Stimulated activated CD4-positive, alpha-beta T cell treated with anti-CD3 and anti-CD28 coated beads, Interleukin-15, amount 100 ng/mL, for 48 hours (primary cell): ENCODE data around the gene RGS12.

Experiments used
- DNase-seq, 2 donors: peaks; one replicate each; pipeline ENCODE4 v3.0.0-alpha.2; 2020; ENCODE audit warnings: low read depth in 2 of 2

Gene RGS12, protein sequence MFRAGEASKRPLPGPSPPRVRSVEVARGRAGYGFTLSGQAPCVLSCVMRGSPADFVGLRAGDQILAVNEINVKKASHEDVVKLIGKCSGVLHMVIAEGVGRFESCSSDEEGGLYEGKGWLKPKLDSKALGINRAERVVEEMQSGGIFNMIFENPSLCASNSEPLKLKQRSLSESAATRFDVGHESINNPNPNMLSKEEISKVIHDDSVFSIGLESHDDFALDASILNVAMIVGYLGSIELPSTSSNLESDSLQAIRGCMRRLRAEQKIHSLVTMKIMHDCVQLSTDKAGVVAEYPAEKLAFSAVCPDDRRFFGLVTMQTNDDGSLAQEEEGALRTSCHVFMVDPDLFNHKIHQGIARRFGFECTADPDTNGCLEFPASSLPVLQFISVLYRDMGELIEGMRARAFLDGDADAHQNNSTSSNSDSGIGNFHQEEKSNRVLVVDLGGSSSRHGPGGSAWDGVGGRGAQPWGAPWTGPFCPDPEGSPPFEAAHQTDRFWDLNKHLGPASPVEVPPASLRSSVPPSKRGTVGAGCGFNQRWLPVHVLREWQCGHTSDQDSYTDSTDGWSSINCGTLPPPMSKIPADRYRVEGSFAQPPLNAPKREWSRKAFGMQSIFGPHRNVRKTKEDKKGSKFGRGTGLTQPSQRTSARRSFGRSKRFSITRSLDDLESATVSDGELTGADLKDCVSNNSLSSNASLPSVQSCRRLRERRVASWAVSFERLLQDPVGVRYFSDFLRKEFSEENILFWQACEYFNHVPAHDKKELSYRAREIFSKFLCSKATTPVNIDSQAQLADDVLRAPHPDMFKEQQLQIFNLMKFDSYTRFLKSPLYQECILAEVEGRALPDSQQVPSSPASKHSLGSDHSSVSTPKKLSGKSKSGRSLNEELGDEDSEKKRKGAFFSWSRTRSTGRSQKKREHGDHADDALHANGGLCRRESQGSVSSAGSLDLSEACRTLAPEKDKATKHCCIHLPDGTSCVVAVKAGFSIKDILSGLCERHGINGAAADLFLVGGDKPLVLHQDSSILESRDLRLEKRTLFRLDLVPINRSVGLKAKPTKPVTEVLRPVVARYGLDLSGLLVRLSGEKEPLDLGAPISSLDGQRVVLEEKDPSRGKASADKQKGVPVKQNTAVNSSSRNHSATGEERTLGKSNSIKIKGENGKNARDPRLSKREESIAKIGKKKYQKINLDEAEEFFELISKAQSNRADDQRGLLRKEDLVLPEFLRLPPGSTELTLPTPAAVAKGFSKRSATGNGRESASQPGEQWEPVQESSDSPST (N-terminal part only)

DNA sequence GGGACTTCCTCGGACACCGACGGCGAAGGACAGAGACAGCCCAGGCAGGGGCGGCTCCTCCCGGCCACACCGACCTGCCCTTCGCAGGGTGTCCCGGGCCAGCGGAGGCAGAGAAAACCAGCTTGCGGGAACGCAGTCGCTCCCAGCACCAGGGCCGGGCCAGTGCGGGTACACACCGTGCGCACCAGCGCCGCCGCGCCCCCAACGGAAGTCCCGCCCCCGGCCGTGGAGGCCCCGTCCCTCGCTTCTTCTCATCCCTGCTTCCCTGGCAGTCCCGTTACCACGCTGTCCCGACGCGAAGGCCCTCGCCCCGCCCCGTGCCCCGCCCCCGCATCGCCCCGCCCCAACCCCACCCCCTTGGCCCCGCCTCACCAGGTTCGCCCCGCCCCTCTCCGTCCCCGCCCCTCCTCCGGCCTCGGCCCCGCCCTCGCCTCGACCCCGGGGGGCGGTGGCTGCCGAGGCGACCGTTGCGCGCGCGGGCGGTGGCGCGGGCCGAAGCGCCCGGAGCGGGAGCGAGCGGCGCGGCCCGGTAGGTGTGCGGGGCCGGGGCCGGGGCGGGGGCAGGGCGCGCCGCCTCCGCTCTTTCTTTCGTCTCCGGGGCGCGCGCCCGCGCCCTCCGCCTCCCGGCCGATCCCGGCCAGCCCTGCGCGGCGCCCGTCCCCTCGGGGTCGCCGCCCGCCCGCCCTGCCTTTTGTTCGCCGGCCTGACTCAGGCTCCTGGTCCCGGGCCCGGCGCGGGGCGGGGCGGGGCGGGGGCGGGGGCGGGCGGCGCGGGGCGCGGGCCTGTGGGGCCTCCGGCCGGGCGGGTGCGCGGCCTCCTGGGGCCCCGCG is at the start of gene RGS12:
Gene RGS12, plus strand, starts transcription at position 451 of the 830 bp plus-strand sequence. CDS start 23,150 bp downstream, outside the sequence.
- peak; percentile 82 to 89 for DNase-seq

DNA sequence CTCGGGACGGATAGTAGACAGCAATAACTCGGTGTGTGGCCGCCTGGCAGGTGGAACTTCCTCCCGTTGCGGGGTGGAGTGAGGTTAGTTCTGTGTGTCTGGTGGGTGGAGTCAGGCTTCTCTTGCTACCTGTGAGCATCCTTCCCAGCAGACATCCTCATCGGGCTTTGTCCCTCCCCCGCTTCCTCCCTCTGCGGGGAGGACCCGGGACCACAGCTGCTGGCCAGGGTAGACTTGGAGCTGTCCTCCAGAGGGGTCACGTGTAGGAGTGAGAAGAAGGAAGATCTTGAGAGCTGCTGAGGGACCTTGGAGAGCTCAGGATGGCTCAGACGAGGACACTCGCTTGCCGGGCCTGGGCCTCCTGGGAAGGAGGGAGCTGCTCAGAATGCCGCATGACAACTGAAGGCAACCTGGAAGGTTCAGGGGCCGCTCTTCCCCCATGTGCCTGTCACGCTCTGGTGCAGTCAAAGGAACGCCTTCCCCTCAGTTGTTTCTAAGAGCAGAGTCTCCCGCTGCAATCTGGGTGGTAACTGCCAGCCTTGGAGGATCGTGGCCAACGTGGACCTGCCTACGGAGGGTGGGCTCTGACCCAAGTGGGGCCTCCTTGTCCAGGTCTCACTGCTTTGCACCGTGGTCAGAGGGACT is 49.6 kb upstream of the RGS12 start:
- DNase-seq = no peak

DNA sequence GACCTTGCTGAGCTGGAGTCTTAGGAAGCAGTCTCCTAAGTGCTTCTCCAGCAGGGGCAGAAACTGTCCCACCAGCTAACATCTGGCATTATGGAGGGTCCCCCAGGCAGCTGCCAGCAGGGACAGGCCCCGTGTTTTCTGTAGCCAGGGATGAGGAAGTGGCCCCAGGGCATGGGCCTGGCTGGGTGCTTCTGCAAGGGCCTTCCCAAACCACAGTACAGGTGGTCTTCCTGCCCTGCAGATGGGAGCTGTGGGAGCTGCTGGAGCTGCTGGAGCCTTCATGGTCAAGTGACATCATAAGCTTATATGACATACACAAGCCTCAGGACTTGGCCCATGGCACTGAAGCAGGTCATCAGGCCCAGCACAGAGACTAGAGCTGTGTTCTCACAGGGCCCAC is 48.8 kb upstream of the RGS12 start:
- no peak for DNase-seq

DNA sequence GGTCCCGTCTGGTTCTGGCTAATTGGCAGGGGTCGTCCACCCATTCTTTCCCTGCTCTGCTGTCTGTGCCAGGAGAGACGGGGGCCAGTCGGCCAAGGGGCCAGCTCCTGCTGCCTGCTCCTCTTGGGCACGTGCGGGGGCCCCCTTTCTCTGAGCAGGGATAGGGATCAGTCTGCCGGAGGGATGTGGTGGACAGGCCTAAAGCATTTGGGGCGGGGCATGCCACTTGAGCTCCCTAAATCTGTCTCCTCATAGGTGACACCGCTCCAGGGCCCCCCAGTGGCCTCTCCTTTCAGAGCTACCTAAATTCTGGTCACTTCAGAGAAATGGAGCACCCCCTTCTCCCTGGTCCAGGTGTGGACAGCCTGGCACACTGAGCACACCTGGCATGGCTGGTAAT is 48.1 kb upstream of the RGS12 start:
- DNase-seq = no peak

DNA sequence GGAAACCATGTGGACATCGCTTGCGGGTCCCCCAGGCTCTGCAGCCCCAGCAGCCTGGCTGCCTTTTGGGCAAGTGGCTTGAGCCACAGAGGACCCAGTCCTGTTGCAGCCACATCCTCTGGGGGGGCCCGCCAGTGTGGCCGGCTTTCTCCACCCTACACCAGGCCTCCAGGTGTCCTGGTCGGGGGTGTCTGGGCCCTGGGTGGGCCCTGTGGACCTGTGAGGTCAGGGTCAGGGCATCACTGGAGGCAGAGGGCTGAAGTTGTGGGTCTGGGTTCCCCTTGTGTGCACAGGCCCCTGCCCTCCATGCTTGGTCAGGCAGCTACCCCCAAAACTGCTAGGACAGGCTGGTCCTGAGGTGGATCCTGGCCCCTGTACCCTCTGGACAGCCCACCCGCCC is 47.1 kb upstream of the RGS12 start:
- DNase-seq = no peak

DNA sequence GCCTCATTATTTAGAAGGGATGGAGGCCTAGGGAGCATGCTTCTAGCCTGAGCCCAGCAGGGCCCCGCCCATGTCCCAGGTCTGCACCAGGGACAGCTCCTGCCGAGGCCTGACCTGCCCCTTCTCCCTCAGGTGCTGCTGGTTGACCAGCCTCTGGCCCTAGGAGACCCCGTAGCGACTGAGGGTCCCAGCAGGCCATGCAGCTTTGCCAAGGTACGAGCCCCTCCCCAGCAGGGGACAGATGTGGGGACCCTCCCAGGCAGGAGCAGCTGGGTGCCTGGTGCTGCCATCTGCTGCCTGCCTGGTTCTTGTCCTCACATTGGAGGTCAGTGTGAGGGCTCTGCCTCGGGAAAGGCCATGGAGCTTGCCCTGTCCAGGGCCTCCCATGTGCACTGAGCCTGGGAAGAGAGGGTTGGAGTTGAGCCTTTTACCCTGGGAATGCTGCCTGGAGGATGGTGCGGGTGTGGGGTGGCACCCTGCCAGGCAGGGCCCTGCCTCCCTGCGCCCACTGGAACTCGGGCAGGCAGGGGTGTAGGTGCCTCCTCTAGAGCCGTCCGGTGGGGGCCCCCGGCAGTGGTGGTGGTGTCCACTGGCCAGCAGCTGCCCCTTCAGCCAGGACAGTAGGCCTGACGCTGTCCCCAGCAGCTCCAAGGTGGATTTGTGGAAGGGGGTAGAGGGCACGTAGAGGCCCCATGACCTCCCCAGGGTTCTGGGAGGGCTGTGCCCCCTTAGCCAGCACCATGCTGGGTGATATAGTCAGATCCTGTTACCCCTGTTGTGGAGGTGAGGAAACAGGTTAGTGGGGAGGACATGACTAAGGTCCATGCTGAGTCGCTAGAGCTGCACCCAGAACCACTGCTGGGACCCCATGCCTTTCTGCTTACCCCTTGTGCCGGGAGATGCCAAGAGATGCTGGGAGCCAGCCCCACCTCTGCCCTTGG is 46.1 kb upstream of the RGS12 start:
- DNase-seq = no peak

DNA sequence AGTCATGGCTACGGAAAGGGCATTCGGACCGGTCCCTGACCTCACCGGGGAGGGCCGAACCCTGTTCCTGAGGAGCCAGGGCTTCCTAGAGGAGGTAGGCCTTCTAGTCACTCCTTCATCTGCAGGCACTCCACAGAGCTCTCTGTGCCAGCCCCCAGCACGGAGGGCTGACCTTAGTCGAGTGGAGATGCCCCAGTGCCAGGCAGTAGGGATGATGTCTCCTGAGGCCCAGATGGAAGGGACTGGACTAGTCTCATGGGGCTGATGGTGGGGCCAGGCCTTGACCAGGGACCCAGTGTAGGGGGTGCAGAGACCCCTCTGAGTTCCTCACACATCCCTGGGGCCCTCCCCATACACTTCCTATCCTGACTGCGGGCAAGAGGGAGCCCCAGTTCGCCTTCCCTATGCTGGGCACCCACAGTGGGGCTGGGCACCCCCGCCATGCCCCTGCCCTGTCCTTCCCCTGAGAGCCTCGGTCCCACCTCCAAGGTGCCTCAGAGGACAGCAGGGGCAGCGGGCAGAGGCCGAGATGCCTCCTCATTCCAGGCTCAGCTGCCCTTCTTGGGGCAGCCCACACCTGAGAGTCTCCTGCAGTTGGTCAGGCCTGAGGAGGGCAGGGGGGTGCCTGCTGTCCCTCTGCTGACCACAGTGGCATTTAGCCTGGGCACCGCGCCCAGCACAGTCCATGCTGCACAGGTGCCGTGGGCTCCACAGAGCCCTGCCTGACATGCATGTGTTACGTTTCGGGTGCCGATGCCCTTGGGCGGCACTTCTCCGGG is 45.2 kb upstream of the RGS12 start:
- no peak for DNase-seq

DNA sequence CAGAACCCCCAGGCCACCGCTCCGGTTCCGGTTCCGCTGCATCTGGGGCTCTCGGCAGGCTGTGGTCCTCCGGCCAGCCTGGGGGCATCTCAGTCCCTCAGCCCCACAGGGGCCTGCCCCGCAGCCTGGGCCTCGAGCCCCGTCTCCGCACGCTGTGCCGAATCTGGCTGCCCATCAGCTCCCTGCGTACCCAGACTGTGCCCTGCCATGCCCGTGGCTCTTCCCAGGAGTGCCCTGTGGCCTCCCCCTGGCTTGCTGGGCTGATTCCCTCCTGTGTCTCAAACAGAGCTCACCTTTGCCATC is 44.7 kb upstream of the RGS12 start:
- DNase-seq = no peak

DNA sequence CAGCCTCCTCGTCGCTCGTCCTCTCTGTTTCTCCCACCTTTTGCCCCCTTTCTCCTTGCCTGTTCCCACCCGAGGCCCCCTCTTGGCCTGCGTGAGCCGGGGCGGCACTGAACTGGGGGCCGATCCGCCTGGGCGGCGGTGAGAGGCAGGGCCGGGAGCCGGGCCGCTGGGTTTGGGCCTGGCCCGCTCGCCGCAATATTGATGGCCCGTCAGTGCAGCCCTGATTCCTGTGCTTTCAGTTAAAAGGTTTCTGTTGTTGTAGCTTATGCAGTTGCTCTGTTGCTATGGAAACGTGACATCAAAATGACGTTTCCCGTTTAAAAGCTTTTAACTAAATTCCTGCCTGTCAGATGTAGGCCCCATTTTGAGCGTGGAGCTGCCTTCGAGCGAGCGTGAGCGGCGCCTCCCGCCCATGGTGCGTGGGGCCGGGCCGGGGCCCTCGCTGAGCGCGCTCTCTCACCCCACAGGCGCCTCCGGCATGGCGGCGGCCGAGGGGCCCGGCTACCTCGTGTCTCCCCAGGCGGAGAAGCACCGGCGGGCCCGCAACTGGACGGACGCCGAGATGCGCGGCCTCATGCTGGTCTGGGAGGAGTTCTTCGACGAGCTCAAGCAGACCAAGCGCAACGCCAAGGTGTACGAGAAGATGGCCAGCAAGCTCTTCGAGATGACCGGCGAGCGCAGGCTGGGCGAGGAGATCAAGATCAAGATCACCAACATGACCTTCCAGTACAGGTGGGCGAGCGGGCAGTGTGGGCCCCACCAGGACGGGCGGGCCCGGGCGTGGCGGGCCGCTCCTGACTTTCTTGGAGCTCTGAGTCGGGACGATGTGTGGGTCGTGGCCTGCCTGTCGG is 43.8 kb upstream of the RGS12 start, which contains the start of gene MSANTD1:
Gene MSANTD1, plus strand, starts transcription at position 349 of the 851 bp plus-strand sequence. Its CDS starts 64 bp downstream, at position 413.
- DNase-seq = no peak

DNA sequence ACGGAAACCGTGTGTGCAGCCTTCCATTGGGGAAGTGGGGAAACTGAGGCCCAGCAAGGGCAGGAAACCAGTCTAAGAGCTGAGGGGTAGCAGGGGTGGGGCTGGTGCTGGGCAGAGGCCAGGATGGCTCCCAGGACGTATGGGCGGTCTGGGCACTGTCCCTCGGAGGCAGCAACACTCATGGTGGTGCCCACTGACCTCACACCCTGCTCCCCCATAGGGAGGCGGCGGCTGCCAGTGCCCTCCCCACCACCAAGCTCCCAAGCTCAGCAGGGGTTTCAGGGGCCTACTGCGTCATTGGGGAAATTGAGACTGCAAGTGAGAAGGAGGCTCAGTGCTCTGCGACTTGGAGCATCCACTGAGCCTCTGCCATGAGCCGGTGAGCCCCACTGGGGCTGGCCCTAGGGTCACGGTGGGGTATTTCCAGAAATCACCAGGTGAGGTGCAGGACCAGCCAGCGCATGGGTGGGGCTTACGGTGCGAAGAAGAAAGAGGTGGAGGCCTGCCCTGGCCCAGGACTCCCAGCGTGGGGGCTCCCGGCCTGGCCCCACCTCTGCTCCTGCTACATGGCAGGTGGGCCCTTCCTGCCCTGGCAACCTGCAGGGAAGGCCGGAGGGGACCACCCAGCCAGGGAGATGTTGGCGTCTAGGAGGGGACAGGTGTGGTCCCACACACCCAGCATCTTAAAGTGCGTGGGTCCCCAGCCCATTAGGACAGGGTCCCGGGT is 42.9 kb upstream of the RGS12 start:
- DNase-seq = no peak

DNA sequence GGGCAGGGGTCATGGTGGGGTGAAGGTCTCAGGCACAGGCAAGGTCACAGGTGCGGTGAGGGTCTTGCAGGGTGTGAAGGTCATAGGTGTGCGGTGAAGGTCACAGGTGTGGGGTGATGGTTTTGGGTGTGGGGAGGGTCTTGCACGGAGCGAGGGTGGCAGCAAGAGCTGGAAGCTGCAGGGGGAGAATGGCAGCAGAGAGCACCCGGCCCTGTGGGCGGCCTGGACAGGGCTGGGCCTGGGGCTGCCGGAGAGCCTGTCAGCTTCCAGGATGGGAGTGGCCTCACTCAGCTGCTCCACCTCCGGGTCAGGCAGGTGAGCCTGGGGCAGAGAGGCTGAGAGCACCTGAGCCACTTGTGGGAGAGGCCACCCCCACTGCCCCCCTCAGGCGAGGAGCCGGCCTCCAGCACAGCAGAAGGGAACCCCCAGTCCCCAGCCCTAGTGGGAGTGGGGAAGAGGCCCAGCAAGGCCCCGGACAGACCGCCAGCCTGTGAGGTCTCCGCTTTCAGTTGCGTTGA is 42.3 kb upstream of the RGS12 start:
- no peak for DNase-seq

DNA sequence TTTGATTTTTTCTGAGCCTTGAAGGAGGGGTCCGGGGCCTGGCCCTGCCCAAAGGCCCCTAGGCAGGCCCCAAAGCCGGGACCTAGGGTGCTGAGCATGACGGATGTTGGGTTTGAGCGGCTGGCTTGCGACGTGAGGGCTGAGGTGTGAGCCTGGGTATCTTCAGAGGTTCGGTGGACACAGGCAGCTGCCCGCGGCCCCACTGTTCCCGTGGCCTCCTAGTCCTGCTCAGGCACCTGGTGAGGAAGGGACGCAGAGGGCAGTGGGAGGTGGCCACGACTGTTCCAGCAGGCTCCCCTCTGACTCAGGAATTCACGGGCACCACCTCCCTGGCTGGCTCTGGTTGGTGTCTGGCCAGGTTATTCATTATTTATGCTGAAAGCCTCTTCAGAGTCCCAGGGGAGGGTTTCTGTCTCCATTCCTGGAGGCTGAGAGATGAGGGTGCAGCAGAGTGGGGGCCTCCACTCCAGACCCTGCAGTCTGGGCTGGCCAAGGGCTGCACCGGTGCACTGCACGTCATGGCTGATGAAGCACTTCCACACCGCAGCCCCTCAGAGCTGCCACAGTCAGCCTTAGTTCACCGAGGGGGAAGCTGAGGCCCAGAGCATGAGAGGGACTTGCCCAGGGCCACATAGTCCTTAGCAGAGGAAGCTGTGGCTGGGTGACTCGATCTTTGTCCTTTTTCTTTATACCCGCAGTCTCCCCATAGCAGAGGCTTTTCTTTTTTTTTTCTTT is 41.7 kb upstream of the RGS12 start:
- no peak for DNase-seq

DNA sequence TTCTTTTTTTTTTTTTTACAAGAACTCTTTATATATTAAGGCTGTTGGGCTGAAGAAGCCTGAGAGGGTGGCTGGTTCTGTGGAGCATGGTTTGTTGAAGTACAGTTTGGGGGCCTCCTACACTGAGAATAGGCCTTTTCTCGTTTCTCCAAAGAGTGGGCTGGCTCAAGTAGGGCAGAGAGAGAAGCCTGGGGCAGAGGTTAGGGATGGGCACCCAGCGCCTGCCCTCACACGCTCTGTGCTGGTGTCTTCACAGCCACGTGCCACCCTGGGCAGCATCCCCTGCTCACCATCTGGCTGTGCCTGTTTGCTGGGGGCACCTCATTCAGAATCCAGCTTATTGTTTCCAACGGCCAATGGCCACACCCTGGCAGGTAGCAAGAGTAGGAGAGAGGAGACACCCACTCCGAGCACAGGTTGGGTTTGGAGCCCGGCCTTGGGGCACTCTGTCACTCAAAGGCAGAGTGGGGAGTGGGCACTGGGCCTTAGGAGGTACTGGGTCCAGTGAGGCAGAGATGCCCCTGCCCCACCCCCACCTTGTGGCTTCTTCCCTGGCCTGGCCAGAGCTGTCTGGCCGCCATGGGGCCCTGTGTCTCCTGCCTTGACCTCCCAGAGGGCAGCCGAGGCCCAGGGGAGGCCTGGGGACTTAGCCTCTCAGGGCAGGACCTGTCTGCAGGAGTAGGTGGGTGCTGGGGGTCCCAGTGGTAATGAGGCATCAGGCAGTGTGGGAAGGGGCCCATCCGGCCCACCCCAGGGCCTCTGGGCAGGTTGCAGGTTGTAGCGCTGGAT is 40.9 kb upstream of the RGS12 start:
- DNase-seq = no peak

DNA sequence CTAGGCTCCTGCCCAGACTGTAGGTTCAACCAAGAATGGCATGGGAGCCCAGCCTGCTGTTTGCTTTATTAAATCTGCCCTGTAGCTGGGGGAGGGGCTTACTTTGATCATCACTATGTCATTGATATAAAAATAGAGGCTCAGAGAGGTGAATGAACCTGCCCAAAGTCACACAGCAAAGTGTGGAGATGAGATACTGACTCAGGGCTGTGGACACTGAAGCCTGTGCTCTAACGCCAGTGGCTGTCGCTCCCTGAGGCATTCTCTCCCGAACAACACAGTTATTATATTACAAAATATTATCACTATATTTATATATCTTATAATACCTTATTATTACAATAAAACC is 40.4 kb upstream of the RGS12 start:
- no peak for DNase-seq

DNA sequence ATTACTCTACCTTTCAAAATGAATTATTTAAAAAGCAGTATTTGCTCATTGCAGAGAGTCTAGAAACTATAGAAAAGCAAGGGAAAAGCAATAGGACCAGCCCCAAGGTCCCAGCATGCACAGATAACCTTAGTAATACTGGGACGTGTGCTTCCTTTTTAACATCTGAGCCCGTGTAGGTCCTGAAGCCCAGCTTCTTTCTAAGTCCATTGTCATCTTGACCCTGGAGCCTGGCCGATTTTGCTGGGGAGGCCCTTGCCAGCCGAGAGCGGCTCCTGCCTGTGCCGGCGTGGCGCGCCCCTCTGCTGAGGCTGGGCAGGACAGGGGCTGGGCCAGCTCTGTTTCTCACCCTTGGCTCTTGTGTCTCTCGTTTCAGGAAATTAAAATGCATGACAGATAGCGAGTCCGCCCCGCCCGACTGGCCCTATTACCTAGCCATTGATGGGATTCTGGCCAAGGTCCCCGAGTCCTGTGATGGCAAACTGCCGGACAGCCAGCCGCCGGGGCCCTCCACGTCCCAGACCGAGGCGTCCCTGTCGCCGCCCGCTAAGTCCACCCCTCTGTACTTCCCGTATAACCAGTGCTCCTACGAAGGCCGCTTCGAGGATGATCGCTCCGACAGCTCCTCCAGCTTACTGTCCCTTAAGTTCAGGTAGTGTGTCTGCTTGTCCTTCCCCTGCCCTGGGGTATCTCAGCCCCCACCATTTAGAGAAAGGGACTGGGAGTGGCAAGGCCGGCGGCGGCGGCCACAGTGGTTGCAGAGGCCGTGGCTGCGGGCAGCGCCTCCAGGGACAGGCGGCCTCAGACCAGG is 39.8 kb upstream of the RGS12 start:
- DNase-seq = no peak
